B cell (primary cell): ENCODE measurements around the gene CYB5A. TPM values are rescaled to one million over a fixed set of nuclear protein-coding genes. Genes with fewer than 3 reads are reported as not detected.

Source experiments
- ATAC-seq: fragments of 200-7000 bp; cut with Tn5 transposase; one replicate; pipeline ENCODE4 v1.10.0; 2021; ENCODE audit warnings: low read depth, mild to moderate bottlenecking, moderate number of reproducible peaks, moderate library complexity
- CTCF ChIA-PET: fragments of 350-600 bp; sonication (Branson Sonifier 250); formaldehyde crosslinking; loops from one replicate; lab custom pipeline; 2021; ENCODE audit warnings: antibody characterized with exemption, inconsistent platforms; lab: Charles Lee
- POLR2A ChIA-PET: fragments of 350-600 bp; sonication (Branson Sonifier 250); formaldehyde crosslinking; loops from one replicate; lab custom pipeline; 2021; ENCODE audit warnings: antibody characterized with exemption; lab: Charles Lee
- DNase-seq: peaks from one replicate; pipeline ENCODE4 v3.0.0; 2013
- H2AFZ ChIP-seq: 2 replicates; pipeline ENCODE4 v1.6.1; 2012; ENCODE audit warnings: mild to moderate bottlenecking, low read depth, low read length; ENCODE audit not compliant: insufficient read depth, poor library complexity, severe bottlenecking
- H3K27ac ChIP-seq, 2 donors: 1 replicate in 1 of 2; 2 replicates in 1 of 2; pipeline ENCODE4 v1.5.1; 2012 to 2013; ENCODE audit warnings: low read length in 2 of 2, mild to moderate bottlenecking in 2 of 2, moderate library complexity in 1 of 2
- H3K27me3 ChIP-seq, 4 experiments: fragments of 200-600 bp in 1 of 4; sonication (generic) in 1 of 4; replicated peaks in 1 of 4; 1 replicate in 2 of 4; 2 replicates in 2 of 4; pipeline versions ENCODE4 v1.6.1 to v1.7.0; 2013 to 2016; ENCODE audit warnings: low read length in 3 of 4, mild to moderate bottlenecking in 2 of 4, mixed read lengths in 1 of 4, moderate library complexity in 1 of 4; ENCODE audit not compliant: insufficient read depth in 4 of 4, control insufficient read depth in 3 of 4; ENCODE audit errors: control extremely low read depth in 1 of 4
- H3K36me3 ChIP-seq, 2 experiments: replicated peaks in 1 of 2; 1 replicate in 1 of 2; 2 replicates in 1 of 2; pipeline versions ENCODE4 v1.6.1 to v1.7.1; 2013; ENCODE audit warnings: low read length in 1 of 2; ENCODE audit not compliant: insufficient read depth in 2 of 2, control insufficient read depth in 1 of 2; ENCODE audit errors: control extremely low read depth in 1 of 2, extremely low read depth in 1 of 2
- H3K4me1 ChIP-seq, 2 donors: fragments of 200-600 bp in 1 of 2; sonication (generic) in 1 of 2; 1 replicate in 1 of 2; 2 replicates in 1 of 2; pipeline versions ENCODE4 v1.5.1 to v1.6.1; 2013 to 2017; ENCODE audit warnings: low read length in 2 of 2; ENCODE audit not compliant: control insufficient read depth in 2 of 2, insufficient read depth in 2 of 2
- H3K4me2 ChIP-seq: replicated peaks from 2 replicates; pipeline ENCODE3; 2012; ENCODE audit warnings: mild to moderate bottlenecking, low read depth, low read length; ENCODE audit not compliant: poor library complexity, severe bottlenecking
- H3K4me3 ChIP-seq, 5 experiments: fragments of 200-600 bp in 1 of 5; sonication (generic) in 1 of 5; 1 replicate in 3 of 5; 2 replicates in 2 of 5; pipeline versions ENCODE4 v1.5.1 to v1.7.0; 2011 to 2016; ENCODE audit warnings: low read length in 4 of 5, mild to moderate bottlenecking in 4 of 5, low read depth in 2 of 5, control low read depth in 1 of 5, moderate library complexity in 1 of 5; ENCODE audit not compliant: insufficient read depth in 1 of 5; ENCODE audit errors: control extremely low read depth in 1 of 5, extremely low read depth in 1 of 5
- H3K79me2 ChIP-seq: fragments of 200-600 bp; sonication (generic); one replicate; pipeline ENCODE4 v1.6.0; 2016; ENCODE audit warnings: low read length; ENCODE audit not compliant: control insufficient read depth, insufficient read depth
- H3K9ac ChIP-seq: fragments of 200-600 bp; sonication (generic); 2 replicates; pipeline ENCODE4 v1.6.1; 2017; ENCODE audit warnings: mild to moderate bottlenecking, low read length, moderate library complexity
- H3K9me3 ChIP-seq, 3 donors: one replicate each; pipeline versions ENCODE4 v1.6.1 to v1.7.1; 2013; ENCODE audit warnings: low read length in 2 of 3; ENCODE audit not compliant: control insufficient read depth in 2 of 3, insufficient read depth in 1 of 3; ENCODE audit errors: control extremely low read depth in 1 of 3
- H4K20me1 ChIP-seq: 2 replicates; pipeline ENCODE4 v1.6.0; 2012; ENCODE audit warnings: mild to moderate bottlenecking, low read length; ENCODE audit not compliant: insufficient read depth, control insufficient read depth, poor library complexity, severe bottlenecking
- H3K27ac Mint-ChIP-seq: one replicate; pipeline ENCODE4 v1.8.0; 2021; ENCODE audit warnings: mixed read lengths
- H3K27me3 Mint-ChIP-seq: one replicate; pipeline ENCODE4 v1.8.0; 2021; ENCODE audit warnings: mixed read lengths
- H3K4me1 Mint-ChIP-seq: one replicate; pipeline ENCODE4 v1.8.0; 2021; ENCODE audit warnings: mixed read lengths
- H3K4me3 Mint-ChIP-seq: one replicate; pipeline ENCODE4 v1.8.0; 2021; ENCODE audit warnings: mixed read lengths
- H3K9me3 Mint-ChIP-seq: one replicate; pipeline ENCODE4 v1.8.0; 2022; ENCODE audit warnings: mixed read lengths; ENCODE audit not compliant: insufficient read depth
- EZH2 ChIP-seq: IDR thresholded peaks from 2 replicates; pipeline ENCODE4 v1.6.1; 2012; ENCODE audit warnings: borderline replicate concordance, low read depth, mild to moderate bottlenecking, moderate library complexity, low read length; ENCODE audit not compliant: insufficient read depth, poor library complexity, severe bottlenecking
- WGBS: methylation state at CpG from one replicate; pipeline ENCODE4 v1.1.5; 2013; ENCODE audit warnings: missing lambda C conversion rate; ENCODE audit not compliant: insufficient coverage; 5-methylcytosine and 5-hydroxymethylcytosine counted together
- intact Hi-C: fragments of 100-400 bp; cut with micrococcal nuclease; formaldehyde crosslinking; loops from one replicate; pipeline ENCODE4 v1.10.0; 2022
- polyA plus RNA-seq: library from polyadenylated mRNA; depleted of rRNA; stranded (reverse); fragments of >200 nt; gene quantifications from 2 replicates; pipeline ENCODE4 v1.2.3, GENCODE V29; 2012
- total RNA-seq, 2 donors: library from RNA; stranded (reverse); fragments of 120-200 nt in 1 of 2; gene quantifications; 1 replicate in 1 of 2; 2 replicates in 1 of 2; pipeline versions ENCODE4 v1.2.3 to v1.2.4, GENCODE V29; 2013 to 2022
- TF ChIP-seq, protein P1 (sequence below): fragments of 200-600 bp; IDR thresholded peaks from one replicate; pipeline ENCODE4 v1.8.0; 2022; ENCODE audit warnings: antibody characterized with exemption, mild to moderate bottlenecking

CYB5A gene
- total and polyA plus RNA-seq, 2 donors (not counting 1 experiment from before 2014, with no cell fraction given): 46.9 to 217 TPM

DNA sequence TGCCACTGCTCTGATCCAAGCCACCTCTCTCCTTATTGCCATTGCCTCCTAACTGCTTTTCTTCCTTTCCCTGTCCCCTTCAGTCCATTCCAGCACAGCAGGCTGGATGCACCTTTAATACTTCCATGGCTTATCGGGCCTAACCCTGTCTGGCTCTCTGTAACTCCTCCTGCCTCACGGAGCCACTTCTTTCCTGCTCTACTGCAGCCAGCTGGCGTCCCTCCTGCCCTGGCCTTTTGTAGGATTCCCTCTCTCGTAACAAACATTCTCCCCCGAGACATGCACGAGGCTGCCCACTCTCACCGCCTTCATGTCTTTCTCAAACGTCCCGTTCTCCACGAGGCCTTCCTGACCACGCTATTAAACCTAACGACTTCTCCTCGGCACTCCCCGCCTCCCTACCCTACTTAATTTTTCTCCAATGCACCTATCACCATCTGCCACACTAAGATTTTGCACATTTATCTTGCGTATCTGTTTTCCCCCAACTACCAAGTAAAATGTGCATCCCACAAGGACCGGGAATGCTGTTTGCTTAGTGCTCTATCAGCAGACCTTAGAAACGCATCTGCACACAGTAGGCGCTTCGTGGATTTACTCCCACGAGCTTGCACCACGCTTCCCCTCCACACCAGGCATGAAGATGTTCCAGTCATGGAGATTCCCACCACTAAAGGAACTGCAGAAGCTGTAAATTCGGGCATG is 23.1 kb upstream of the CYB5A start:
- DNase-seq (no peak), ATAC-seq (no peak)
- Histone ChIP-seq H3K9me3 (peaks cover 0 to 5% (median 2%) of the 10 kb centered on the region in 3 donors), H3K27me3 (no peaks in the 10 kb centered on the region), H3K4me3 (no peak overlapping the region), H4K20me1 (no peaks in the 10 kb centered on the region), H2AFZ (no peak overlapping the region), H3K9ac (no peak overlapping the region), H3K27ac (no peak overlapping the region), H3K4me2 (no peak overlapping the region), H3K36me3 (no peaks in the 10 kb centered on the region), H3K4me1 (peaks cover 0 to 3% of the 10 kb centered on the region in 2 donors), H3K79me2 (no peaks in the 10 kb centered on the region)
- peaks cover 10% of the 10 kb centered on the region for H3K27me3 Mint-ChIP-seq
- no peak overlapping the region for H3K27ac Mint-ChIP-seq
- no peaks in the 10 kb centered on the region for H3K9me3 Mint-ChIP-seq
- intact Hi-C loops: loop anchor here (5.0 kb wide), 1 partner anchor 42 kb away; no protein-coding TSS in a partner anchor
- CTCF ChIA-PET: no interaction called here
- no peak overlapping the region for H3K4me3 Mint-ChIP-seq
- WGBS: 95% methylated on average over 22 of the region's 22 CpGs
- no peak for TF ChIP-seq EZH2
- TF ChIP-seq, protein P1, sequence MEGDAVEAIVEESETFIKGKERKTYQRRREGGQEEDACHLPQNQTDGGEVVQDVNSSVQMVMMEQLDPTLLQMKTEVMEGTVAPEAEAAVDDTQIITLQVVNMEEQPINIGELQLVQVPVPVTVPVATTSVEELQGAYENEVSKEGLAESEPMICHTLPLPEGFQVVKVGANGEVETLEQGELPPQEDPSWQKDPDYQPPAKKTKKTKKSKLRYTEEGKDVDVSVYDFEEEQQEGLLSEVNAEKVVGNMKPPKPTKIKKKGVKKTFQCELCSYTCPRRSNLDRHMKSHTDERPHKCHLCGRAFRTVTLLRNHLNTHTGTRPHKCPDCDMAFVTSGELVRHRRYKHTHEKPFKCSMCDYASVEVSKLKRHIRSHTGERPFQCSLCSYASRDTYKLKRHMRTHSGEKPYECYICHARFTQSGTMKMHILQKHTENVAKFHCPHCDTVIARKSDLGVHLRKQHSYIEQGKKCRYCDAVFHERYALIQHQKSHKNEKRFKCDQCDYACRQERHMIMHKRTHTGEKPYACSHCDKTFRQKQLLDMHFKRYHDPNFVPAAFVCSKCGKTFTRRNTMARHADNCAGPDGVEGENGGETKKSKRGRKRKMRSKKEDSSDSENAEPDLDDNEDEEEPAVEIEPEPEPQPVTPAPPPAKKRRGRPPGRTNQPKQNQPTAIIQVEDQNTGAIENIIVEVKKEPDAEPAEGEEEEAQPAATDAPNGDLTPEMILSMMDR: no peak
- H3K4me1 Mint-ChIP-seq: no peaks in the 10 kb centered on the region
- POLR2A ChIA-PET: no interaction called here

DNA sequence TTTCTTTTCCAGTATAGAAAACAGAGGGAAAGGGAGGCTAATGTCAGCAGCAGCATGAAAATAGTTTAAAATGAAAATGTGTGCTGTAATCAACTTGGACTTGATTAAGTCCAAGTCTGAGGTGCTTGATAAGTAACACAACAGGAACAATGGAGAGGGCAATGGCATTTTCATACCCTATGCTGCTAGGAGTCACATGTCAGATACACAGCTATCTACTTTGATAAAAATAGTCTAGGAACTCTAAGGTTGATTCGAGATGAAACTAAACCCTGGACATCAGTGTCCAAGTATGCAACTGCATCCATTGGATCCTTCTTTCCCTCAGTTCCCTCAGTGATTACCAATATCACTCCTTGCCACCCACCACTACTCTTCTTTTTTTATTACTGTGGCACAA is 19.2 kb upstream of the CYB5A start:
- no peak for DNase-seq
- H2AFZ ChIP-seq: no peak overlapping the region
- CTCF ChIA-PET: interaction anchor here (1.5 to 4.0 kb wide), 2 partner anchors 28 to 31 kb away, joined by 3 to 22 read pairs; no protein-coding TSS in a partner anchor
- H3K9me3 ChIP-seq: peaks cover 0 to 4% (median 0%) of the 10 kb centered on the region in 3 donors
- H3K79me2 ChIP-seq: no peaks in the 10 kb centered on the region
- no peaks in the 10 kb centered on the region for H4K20me1 ChIP-seq
- Mint-ChIP-seq H3K27me3 (peaks cover 22% of the 10 kb centered on the region), H3K4me1 (no peaks in the 10 kb centered on the region), H3K27ac (no peak overlapping the region), H3K4me3 (no peak overlapping the region), H3K9me3 (no peaks in the 10 kb centered on the region)
- no peak overlapping the region for H3K27ac ChIP-seq
- TF ChIP-seq, protein P1: no peak
- TF ChIP-seq EZH2: no peak
- no peak overlapping the region for H3K4me2 ChIP-seq
- H3K27me3 ChIP-seq: peaks cover 0 to 4% (median 0%) of the 10 kb centered on the region in 4 experiments
- H3K9ac ChIP-seq: no peak overlapping the region
- peaks cover 0 to 3% of the 10 kb centered on the region in 2 donors for H3K4me1 ChIP-seq
- POLR2A ChIA-PET: interaction anchor here (0.6 kb wide), 1 partner anchor 185 kb away, joined by 3 read pairs; no protein-coding TSS in a partner anchor
- ATAC-seq: no peak
- intact Hi-C loops: loop anchor here (5.0 kb wide), 1 partner anchor 46 kb away; no protein-coding TSS in a partner anchor
- H3K36me3 ChIP-seq: no peaks in the 10 kb centered on the region
- whole genome bisulfite sequencing: 100% methylated on average over 1 of the region's 1 CpG
- no peak overlapping the region for H3K4me3 ChIP-seq
